Dedifferentiated amniotic fluid mesenchymal stem cell (primary cell): ENCODE results near the gene TMEM163.
"Not testable (repeated sequence)": the region's sequence is repeated elsewhere in the genome, so short reads cannot be mapped to it uniquely, and the experiment has no call there.

ENCODE experiments used
- DNase-seq: peaks from one replicate; pipeline ENCODE4 v3.0.0-alpha.2; 2016; ENCODE audit errors: extremely low spot score

TMEM163 gene

DNA sequence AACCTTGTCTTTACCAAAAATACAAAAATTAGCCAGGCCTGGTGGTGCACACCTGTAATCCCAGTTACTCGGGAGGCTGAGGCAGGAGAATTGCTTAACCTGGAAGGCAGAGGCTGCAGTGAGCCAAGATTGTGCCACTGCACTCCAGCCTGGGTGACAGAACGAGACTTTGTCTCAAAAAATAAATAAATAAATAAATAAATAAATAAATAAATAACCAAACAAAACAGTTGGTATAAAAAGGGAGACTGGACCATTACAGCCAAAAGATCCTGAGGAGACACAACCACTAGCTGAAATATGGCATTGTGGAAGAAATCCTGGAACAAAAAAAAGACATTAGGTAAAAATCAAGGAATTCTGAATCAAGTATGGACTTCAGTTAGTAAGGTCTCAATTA, 4.9 kb upstream of the TMEM163 start:
- not testable (repeated sequence) for DNase-seq

GRCh38 chr2:134722728-134723127, 3.9 kb upstream of the TMEM163 start:
- DNase-seq = no peak

- no peak for DNase-seq
Measured at GRCh38 chr2:134721596-134721995, 2.8 kb upstream of the TMEM163 start.

DNA sequence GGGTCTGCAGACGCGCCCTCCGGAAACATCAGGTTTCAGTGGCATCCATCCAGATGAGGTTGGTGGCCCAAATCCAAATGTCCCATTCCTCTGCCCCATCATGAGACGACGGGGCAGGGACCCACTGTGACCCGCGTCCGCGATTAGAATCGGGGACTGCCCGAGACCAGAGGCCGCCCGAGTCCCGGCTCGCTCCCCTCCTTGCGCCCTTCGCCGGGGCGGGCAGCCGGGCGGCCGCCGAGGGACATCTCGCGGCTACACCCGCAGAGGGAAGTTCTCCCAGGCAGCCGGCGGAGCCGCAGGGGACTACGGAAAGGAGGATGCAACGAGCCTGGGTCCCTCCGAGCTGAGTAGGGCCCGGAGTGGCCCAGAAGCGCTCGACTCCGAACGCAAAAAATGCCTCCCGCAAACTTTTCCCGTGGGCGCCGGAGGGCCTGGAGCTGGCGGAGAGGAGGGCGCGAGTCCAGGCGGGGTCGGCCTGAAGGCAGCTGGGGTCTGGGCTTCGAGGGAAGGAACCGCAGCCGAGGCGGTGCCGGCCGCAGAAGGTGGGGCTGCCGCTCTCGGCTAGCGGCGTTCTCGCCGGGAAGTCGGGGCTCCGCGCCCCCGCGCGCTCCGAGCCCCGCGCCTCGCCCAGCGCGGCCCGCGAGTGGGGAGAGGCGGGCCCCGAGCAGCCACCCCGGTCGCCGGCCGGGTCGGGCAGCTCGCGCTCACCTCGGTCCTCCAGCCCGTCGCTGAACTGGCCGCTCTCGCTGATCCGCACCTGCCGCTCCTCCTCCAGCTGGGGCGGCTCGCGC, 580 bp downstream of the TMEM163 start:
- no peak for DNase-seq

DNA sequence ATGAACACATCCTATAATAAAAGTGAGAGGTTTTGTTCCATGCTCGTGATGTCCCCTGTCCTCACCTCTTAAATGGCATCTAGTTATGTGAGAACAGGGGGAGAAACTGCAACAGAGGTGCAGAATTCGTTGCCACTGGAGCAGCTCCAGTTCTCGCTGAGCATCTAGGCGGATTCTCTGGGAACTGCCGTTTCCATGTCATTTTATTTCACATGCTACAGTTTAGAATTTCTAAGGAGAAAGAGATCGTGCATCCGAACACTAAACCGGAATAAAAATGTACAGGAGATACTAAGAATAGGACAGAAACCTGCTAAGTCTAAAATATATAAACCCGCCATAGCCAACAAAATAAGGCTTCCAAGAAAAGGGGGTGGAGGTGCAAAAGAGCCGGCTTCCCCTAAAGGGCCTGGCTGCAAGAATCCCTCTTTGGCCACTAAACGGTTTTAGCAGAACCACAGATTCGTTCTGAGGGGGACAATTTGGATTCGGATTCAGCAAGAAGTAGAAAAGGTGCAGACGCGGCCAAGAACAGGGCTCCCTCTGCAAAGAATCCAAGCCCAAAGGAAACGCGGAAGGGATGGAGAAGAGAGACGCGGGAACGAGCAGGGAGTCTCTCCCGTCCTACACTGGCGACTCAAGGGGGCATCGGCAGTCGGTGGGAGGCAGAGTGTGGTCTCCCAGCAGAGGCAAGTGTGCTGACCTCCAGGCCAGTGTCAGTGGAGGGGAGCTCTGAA, 1.3 kb downstream of the TMEM163 start:
- DNase-seq = no peak

GRCh38 chr2:134716721-134717243, 2.0 kb downstream of the TMEM163 start:
- DNase-seq = no peak

GRCh38 chr2:134715932-134716643, 2.7 kb downstream of the TMEM163 start:
- DNase-seq = no peak

DNA sequence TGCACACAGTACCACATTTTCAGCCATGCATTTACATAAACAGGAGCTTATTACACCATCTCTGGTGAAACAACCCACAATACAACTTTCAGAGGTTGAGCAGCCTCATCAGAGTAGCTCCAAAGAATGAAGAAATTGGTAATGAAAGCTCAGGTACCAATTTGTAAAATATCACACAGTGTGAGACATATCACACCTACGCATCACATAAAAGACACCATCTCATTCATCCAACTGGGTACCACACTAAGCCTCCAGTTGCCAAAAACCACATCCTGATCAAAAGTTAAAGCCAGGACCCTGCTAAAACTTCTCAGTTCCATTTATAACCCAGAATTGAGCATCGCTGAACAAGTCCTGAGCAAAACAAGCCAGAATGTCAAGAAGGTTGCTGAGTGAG, 4.6 kb downstream of the TMEM163 start:
- DNase-seq = no peak

GRCh38 chr2:134713606-134714005, 5.2 kb downstream of the TMEM163 start:
- DNase-seq = no peak

GRCh38 chr2:134713176-134713575, 5.6 kb downstream of the TMEM163 start:
- no peak for DNase-seq

DNA sequence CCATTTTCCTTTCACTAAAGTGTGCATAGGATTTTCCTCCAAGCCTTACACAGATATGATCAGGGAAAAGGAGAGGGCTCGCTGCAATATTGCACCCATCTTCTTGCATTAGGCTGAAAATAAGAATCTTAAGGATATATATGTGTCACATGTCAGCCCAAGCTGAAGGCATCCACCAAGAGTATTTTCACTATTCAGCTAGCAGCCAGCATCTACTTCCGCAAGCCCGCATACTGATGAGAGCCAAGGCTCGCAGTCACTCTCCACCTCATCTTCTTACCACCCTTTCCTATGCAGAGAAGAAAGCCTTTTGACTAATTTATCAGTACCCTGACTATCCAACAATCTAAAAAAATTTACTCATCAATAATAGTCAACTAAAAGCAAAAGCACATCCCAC, 6.1 kb downstream of the TMEM163 start:
- no peak for DNase-seq

- no peak for DNase-seq
Measured at GRCh38 chr2:134712299-134712698, 6.5 kb downstream of the TMEM163 start.

DNA sequence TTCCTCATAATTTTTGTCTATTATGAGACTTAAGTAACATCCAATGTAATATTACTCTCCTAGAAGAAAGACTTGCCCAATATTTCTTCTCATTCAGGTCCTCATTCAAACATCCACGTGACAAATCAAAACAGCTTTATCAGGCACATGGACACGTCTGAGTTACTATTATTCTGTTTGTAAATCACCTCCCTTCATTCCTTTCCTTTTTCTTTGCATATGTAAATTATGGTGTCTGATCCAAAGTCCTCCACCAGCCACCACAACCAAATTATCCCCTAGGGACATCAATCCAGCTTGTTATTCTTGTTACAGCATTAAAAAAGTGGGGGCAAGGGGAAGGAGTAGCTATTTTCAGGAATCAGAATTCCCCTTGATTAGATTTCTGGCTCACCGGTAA, 7.1 kb downstream of the TMEM163 start:
- no peak for DNase-seq

DNA sequence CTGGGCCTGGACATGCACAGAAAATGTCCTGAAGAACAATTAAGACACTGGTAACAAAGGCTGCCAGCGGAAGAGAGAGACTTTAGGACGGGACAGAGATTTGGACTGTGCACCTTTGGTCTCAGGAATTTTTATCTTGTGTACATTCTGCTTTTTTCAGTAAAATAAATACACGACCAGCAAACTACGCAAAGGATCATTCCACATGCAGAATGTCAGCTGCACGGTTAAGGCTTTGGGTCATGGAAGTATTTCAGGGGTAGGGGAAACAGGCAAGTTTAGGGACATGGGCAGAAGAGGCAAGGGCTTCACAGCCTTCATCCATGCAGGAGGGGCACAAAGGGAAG, 11.5 kb downstream of the TMEM163 start:
- DNase-seq = no peak

DNA sequence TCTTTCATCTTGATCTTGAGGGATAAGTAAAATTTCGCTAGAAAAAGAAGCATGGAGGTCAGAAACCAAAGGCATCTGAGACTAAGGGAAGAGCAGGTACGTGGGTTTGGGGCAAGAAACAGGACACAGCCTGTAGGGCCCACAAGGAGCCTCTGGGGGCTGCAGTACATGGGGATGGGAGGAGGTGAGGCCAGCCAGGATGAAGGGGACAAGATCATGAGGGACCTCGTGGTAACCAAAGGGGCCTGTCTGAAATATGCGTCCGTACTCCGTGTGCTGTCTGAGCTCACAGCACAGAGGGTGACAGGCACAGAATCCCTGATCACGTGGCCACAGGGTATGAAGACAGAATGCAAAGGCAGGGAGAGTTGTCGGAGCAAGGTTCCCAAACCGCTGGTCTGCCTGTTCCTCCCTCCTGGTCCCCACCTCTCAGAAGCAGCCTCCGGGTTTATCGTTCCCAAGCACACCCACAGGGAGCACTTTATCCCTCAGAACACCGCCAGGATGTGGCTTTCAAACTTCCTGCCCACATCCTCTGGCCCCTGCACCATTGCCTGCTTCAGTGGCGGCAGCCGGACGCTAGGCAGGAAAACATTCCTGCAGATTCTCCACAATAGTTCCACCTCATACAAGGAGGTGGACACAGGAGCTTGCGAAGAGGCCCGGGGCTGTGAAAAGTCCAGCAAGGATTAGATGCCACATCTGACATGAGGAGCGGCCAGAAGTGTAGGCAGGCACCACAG, 12.0 kb downstream of the TMEM163 start:
- no peak for DNase-seq

GRCh38 chr2:134705861-134706586, 12.8 kb downstream of the TMEM163 start:
- DNase-seq = no peak

GRCh38 chr2:134704173-134704572, 14.6 kb downstream of the TMEM163 start:
- no peak for DNase-seq

DNA sequence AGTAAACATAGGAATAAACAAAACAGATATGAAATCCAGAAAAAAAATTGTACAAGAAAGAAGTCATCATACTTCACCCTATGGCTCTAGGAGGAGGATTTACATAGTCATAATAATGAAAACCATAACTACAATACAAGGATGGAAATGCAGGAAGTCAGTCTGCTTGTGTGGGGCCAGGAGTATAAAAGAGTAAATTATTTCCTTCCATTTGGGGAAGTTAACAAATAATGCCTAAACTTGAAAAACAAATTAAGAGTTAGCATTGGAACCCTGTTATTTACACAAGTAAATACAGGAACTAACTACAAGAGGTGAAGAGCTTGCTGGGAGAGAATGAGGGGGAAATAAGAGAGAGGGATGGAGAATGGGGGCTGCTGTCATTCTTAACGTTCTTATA, 15.4 kb downstream of the TMEM163 start:
- no peak for DNase-seq

GRCh38 chr2:134700730-134701129, 18.1 kb downstream of the TMEM163 start:
- DNase-seq = no peak

DNA sequence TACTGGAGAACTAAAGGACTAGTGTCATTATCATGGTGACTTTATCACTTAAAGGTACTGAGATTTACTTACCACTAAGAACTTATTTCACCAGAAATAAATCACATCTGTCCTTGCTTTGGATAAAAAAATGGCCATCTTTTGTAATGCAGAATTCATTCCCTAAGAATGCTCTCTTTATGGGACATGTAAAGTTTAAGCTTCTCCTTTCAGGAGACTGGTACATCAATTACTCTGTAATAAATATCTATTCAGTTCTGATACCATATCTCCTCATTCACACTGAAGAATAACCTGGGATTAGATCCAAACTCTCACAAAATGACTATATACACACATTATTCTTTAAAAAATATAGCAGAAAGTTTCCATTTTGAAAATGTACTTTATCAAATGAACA, 24.4 kb downstream of the TMEM163 start:
- no peak for DNase-seq
